IPS DF 6.9 (cell line): ENCODE measurements around the gene SGK1.

Source experiments
- DNase-seq: peaks from one replicate; pipeline ENCODE4 v3.0.0-alpha.2; 2013; ENCODE audit warnings: low read depth, low spot score
- H3K27ac ChIP-seq: one replicate; pipeline ENCODE4 v1.5.1; 2013; ENCODE audit warnings: low read length, control low read depth
- H3K27me3 ChIP-seq: 2 replicates; pipeline ENCODE4 v1.6.1; 2013; ENCODE audit warnings: mild to moderate bottlenecking, low read length; ENCODE audit not compliant: control insufficient read depth, insufficient read depth
- H3K36me3 ChIP-seq: 2 replicates; pipeline ENCODE4 v1.6.1; 2013; ENCODE audit warnings: low read length; ENCODE audit not compliant: control insufficient read depth, insufficient read depth
- H3K4me1 ChIP-seq: 2 replicates; pipeline ENCODE4 v1.6.1; 2013; ENCODE audit warnings: low read length; ENCODE audit not compliant: control insufficient read depth, insufficient read depth
- H3K4me3 ChIP-seq: 2 replicates; pipeline ENCODE4 v1.5.1; 2013; ENCODE audit warnings: mild to moderate bottlenecking, low read length
- H3K9me3 ChIP-seq: 2 replicates; pipeline ENCODE4 v1.6.1; 2013; ENCODE audit warnings: low read length, inconsistent platforms; ENCODE audit not compliant: control insufficient read depth, insufficient read depth
- WGBS: extraction: QIAGEN DNeasy Blood & Tissue Kit; methylation state at CpG from one replicate; pipeline ENCODE4 v1.1.7; 2013; ENCODE audit warnings: mixed read lengths, missing lambda C conversion rate; ENCODE audit not compliant: insufficient read length, insufficient coverage; 5-methylcytosine and 5-hydroxymethylcytosine counted together

SGK1 gene

DNA sequence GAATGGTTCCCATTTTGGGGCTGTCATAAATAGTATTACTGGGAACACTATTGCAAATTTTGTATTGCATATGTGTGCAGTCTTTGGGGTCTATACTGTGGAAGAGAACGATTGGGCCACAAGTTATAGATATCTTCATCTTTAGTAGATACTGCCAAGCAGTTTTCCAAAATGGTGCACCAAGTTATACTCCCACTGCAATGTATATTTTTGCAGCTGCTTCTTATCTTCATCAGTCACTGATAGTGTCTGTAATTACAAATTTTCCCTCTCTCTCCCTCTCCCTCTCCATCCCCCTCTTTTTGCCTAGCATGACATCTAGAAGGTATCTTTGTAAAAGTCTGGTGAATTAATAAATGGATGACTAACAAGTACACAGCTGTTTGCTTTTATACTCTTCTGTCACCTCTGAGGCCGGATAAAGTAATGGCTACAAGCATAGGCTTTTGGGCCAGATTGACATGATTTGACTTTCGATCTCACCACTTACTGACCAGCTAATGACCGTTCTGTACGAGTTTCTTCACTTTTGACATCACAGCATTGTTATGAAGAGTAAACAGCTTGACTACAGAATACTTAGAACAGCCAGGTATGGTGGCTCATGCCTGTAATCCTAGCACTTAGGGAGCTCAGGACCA lies 152.2 kb downstream of the SGK1 start:
- WGBS: no CpG with 5 or more reads among the region's 5 CpGs
- Histone ChIP-seq H3K4me3 (no peak overlapping the region), H3K27me3 (no peaks in the 10 kb centered on the region), H3K4me1 (no peaks in the 10 kb centered on the region), H3K36me3 (peaks cover 5% of the 10 kb centered on the region), H3K27ac (no peak overlapping the region), H3K9me3 (no peaks in the 10 kb centered on the region)
- DNase-seq: no peak

GRCh38 chr6:134164300-134164699 lies 153.6 kb downstream of the SGK1 start:
- WGBS: no CpG with 5 or more reads among the region's 8 CpGs
- Histone ChIP-seq H3K4me1 (no peaks in the 10 kb centered on the region), H3K4me3 (no peak overlapping the region), H3K9me3 (no peaks in the 10 kb centered on the region), H3K27ac (no peak overlapping the region), H3K27me3 (no peaks in the 10 kb centered on the region), H3K36me3 (no peaks in the 10 kb centered on the region)
- no peak for DNase-seq

DNA sequence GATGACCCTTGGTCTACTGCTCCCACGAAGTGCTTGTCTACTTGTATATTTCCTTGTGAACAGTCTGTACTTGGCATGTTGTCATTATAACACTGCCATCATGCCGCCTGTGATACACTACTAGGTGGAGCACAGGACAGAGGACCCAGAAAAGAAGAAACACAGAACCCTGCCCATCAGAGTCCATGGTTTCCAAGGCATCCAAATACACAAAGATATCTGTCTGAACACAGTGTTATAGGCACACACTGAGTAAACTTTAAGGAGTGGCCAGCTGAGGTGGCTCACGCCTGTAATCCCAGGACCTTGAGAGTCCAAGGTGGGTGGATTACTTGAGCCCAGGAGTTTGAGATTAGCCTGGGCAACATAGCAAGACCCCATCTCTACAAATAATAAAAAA lies 155.0 kb downstream of the SGK1 start:
- Histone ChIP-seq H3K4me3 (no peak overlapping the region), H3K36me3 (no peaks in the 10 kb centered on the region), H3K27me3 (no peaks in the 10 kb centered on the region), H3K27ac (no peak overlapping the region), H3K9me3 (no peaks in the 10 kb centered on the region), H3K4me1 (no peaks in the 10 kb centered on the region)
- no peak for DNase-seq
- WGBS: no CpG with 5 or more reads among the region's 3 CpGs

- DNase-seq: no peak
- H3K27ac ChIP-seq: no peak overlapping the region
- no peaks in the 10 kb centered on the region for H3K4me1 ChIP-seq
- no peaks in the 10 kb centered on the region for H3K9me3 ChIP-seq
- H3K27me3 ChIP-seq: no peaks in the 10 kb centered on the region
- H3K36me3 ChIP-seq: no peaks in the 10 kb centered on the region
- no CpG with 5 or more reads among the region's 1 CpG for WGBS
- no peak overlapping the region for H3K4me3 ChIP-seq
Measured at GRCh38 chr6:134161041-134161440, 156.9 kb downstream of the SGK1 start.

GRCh38 chr6:134152767-134153485 lies 165.0 kb downstream of the SGK1 start:
- Histone ChIP-seq H3K36me3 (no peaks in the 10 kb centered on the region), H3K9me3 (no peaks in the 10 kb centered on the region), H3K4me3 (no peak overlapping the region), H3K27me3 (no peaks in the 10 kb centered on the region), H3K4me1 (no peaks in the 10 kb centered on the region; the same call in 1 of the 2 replicates), H3K27ac (no peak overlapping the region)
- no peak for DNase-seq
- WGBS: no CpG with 5 or more reads among the region's 8 CpGs

- Histone ChIP-seq H3K27me3 (no peaks in the 10 kb centered on the region), H3K9me3 (no peaks in the 10 kb centered on the region), H3K4me1 (no peaks in the 10 kb centered on the region; the same call in 1 of the 2 replicates), H3K4me3 (no peak overlapping the region), H3K27ac (no peak overlapping the region), H3K36me3 (no peaks in the 10 kb centered on the region)
- no CpG with 5 or more reads among the region's 2 CpGs for WGBS
- no peak for DNase-seq
Measured at GRCh38 chr6:134148566-134148965, 169.3 kb downstream of the SGK1 start.

DNA sequence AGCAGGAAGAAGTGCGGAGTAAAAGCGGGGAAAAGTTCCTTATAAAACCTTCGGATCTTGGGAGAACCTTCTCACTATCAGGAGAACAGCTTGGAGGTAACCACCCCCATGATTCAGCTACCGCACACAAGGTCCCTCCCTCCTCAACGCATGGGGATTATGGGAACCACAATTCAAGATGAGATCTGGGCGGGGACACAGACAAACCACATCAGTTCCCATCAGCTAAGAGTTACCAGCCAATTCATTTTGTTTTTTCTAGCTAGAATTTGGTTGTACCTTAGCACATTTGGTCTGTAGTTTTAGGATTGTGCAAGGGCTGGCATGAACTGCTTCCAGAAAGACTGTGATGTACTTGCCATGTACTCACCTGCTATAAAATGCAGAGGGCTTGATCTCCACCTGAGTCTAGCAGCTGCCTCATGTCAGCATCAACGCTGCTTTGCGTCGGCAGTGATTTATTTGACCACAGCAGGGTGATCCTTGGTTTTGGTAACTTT lies 170.8 kb downstream of the SGK1 start:
- Histone ChIP-seq H3K9me3 (no peaks in the 10 kb centered on the region), H3K4me3 (no peak overlapping the region), H3K36me3 (no peaks in the 10 kb centered on the region), H3K27me3 (no peaks in the 10 kb centered on the region), H3K27ac (no peak overlapping the region), H3K4me1 (no peaks in the 10 kb centered on the region; the same call in 1 of the 2 replicates)
- no peak for DNase-seq
- WGBS: no CpG with 5 or more reads among the region's 9 CpGs

GRCh38 chr6:134146268-134147033 lies 171.5 kb downstream of the SGK1 start:
- Histone ChIP-seq H3K36me3 (no peaks in the 10 kb centered on the region), H3K27me3 (no peaks in the 10 kb centered on the region), H3K4me1 (no peaks in the 10 kb centered on the region; the same call in 1 of the 2 replicates), H3K4me3 (no peak overlapping the region), H3K27ac (no peak overlapping the region), H3K9me3 (no peaks in the 10 kb centered on the region)
- no CpG with 5 or more reads among the region's 7 CpGs for WGBS
- no peak for DNase-seq

DNA sequence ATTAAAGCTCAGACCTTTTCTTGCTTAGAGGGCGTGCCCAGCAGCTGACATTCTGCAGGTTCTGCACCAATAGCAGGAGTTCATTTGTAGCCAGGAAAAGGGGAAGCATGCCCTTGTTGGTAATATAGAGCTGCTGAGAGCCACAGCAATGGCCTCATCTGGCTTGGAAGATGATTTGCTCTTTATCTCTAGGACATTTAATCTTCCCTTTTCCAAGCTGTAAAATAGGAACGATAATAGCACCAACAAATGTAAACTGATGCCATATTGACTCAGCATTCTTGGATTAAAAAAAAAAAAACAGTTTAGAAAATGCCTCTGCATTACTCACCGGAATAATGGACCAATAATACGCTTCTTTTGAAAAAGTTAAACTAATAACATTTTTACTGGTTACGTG lies 172.1 kb downstream of the SGK1 start:
- H3K9me3 ChIP-seq: no peaks in the 10 kb centered on the region
- H3K4me3 ChIP-seq: no peak overlapping the region
- no peak overlapping the region for H3K27ac ChIP-seq
- DNase-seq: no peak
- WGBS: no CpG with 5 or more reads among the region's 5 CpGs
- H3K4me1 ChIP-seq: no peaks in the 10 kb centered on the region; the same call in 1 of the 2 replicates
- H3K27me3 ChIP-seq: no peaks in the 10 kb centered on the region
- no peaks in the 10 kb centered on the region for H3K36me3 ChIP-seq

DNA sequence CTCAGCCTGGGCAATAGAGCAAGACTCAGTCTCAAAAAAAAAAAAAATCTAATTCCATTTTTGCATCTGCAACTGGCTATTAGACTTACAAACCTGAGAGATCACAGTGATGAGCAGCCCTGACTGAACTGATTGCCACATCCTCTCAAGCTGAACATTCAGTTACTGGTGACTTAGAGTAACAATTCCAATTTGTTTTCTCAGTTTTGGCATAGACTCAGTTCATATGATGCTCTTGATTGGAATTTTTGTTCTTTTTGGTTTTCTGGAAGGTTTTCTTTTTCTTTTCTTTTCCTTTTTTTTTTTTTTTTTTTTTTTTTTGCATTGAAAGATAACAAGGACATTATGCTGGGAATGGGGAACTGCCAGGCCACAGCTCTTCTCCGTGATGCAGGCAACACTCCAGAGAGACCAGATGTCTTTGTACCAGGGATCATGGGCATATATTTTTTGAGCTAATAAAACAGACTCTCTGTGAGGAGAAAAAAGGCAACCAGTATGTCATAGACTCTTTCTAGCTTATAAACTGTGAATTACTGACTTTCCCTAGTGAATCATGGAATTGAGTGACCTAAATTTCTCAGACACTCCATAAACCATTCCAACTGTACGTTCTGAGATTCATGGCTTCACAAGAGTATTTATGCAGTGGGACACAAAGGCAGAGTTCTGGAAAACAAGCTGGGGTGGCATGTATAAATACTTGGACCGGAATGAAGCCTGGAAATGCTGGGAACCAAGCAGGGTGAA lies 179.5 kb downstream of the SGK1 start:
- DNase-seq: no peak
- WGBS: no CpG with 5 or more reads among the region's 3 CpGs

More for the DNA sequence above, 179.5 kb downstream of the SGK1 start:
- Histone ChIP-seq H3K27ac (no peak overlapping the region), H3K9me3 (no peaks in the 10 kb centered on the region), H3K36me3 (no peaks in the 10 kb centered on the region), H3K27me3 (no peaks in the 10 kb centered on the region), H3K4me1 (no peaks in the 10 kb centered on the region), H3K4me3 (no peak overlapping the region)
